Measurements from ENCODE around the gene PLK5.
A peak's percentile ranks its signal among the peaks of the same experiment; 100 is the strongest.

The PLK5 gene

DNA sequence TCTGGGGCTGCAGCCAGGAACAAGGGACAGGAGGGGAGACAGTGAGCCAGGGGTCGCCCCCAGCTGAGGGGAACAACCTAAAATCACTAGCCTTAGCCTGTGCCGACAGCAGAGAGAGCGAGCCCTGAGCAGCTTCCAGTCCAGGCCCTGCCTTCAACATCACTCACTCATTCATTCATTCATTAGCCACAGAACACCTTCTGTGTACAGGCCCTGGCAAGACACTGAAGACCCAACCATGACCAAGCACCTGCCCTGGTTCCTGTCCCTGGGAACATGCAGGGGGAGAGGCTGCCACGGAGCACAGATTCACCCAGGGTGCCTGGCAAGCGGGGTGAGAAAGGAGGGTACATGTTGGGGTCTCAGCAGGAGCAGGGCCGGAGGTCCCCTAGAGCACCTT lies 39.4 kb downstream of the PLK5 start:
- DNase-seq: no peak
- Histone ChIP-seq H3K4me3 (ENCODE audit: low read depth, low read length) (no peak overlapping the region), H3K27ac (no peak overlapping the region), H3K27me3 (replicated peaks) (no peaks in the 10 kb centered on the region), H3K36me3 (replicated peaks) (peaks cover 2% of the 10 kb centered on the region)
- TF ChIP-seq, protein P1, sequence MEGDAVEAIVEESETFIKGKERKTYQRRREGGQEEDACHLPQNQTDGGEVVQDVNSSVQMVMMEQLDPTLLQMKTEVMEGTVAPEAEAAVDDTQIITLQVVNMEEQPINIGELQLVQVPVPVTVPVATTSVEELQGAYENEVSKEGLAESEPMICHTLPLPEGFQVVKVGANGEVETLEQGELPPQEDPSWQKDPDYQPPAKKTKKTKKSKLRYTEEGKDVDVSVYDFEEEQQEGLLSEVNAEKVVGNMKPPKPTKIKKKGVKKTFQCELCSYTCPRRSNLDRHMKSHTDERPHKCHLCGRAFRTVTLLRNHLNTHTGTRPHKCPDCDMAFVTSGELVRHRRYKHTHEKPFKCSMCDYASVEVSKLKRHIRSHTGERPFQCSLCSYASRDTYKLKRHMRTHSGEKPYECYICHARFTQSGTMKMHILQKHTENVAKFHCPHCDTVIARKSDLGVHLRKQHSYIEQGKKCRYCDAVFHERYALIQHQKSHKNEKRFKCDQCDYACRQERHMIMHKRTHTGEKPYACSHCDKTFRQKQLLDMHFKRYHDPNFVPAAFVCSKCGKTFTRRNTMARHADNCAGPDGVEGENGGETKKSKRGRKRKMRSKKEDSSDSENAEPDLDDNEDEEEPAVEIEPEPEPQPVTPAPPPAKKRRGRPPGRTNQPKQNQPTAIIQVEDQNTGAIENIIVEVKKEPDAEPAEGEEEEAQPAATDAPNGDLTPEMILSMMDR (IDR thresholded peaks at IDR 0.05; ENCODE audit: low read depth, low read length, missing control alignments): no peak
- in situ Hi-C loops (cut with HindIII; ENCODE audit: low pct_ligation_motif_present, low sequenced_read_pairs): no loop called here

DNA sequence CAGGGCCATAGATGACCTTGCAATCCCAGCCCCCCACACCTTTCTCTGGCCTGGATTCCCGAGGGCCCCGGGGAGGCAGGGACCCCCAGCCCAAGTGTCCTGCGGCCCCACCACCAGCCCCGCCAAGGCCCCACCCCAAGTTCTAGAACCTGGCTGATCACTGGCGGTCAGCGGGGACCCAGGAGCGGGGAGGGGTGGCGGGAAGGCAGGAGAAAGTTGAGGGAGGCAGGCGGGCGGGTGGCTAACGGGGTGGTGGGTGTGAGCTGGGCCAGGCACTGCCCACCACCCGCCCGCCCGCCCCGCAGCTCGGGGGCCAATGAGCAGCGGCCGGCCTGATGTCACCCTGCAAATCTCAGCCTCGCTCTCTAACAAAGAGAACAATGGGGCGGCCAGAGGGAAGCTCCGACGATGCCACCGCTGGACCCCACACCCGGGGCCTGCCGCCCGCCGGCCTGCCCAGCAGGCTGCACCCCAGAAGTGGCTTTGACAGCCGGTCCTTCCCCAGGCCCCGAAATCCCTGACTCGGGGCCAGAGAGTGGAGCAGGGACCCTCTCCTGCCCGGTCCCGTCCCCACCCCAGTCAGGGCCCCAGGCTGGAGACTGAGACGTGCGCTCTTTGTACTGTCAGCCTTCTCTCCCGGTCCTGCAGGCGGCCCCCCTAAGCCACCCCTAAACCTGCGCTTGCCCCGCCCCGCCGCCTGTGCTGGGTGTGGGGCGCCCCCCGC lies 42.7 kb downstream of the PLK5 start:
- Histone ChIP-seq H3K4me3 (ENCODE audit: low read depth, low read length) (peak overlapping the region; percentile 79), H3K36me3 (replicated peaks) (peaks cover 2% of the 10 kb centered on the region), H3K27ac (peak overlapping the region; percentile 86), H3K27me3 (replicated peaks) (no peaks in the 10 kb centered on the region)
- TF ChIP-seq, protein P1 (IDR thresholded peaks at IDR 0.05; ENCODE audit: low read depth, low read length, missing control alignments): no peak
- peak; percentile 76 for DNase-seq
- in situ Hi-C loops (cut with HindIII; ENCODE audit: low pct_ligation_motif_present, low sequenced_read_pairs): no loop called here

DNA sequence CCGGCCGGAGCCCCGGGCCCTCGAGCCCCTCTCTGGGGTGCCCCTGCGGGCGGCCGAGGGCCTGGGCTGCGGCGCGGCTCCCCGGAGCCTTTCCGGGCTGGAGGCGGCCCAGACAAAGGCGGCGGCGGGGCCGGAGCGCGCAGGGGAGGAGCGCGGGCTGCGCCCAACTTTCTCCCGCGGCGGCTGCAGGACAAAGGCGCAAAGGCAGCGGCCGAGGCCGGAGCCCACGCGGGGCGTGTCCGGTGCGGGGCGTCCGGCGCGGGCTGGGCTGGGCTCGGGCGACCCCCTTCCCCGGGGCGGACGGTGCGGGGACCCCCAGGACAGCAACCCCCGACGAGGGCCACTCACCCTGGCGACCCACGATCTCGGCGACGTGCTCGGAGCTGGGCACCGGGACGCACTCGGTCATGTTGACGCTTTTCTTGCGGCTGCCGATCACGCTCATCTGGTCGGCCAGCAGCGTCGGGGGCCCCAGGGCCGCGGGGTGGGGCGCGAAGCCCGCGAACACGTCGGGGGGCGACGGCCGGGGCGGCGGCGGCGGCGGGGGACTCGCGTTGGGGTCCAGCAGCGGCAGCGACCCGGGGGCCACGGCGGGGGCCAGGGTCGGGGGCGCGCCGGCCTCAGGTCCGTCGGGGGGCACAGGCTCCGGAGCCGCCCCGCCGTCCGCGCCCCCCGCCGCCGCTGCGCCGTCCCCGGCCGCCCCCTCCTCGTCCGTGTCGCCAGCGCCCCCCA lies 43.4 kb downstream of the PLK5 start:
- Histone ChIP-seq H3K36me3 (replicated peaks) (peaks cover 2% of the 10 kb centered on the region), H3K27ac (peak overlapping the region; percentile 86), H3K4me3 (ENCODE audit: low read depth, low read length) (peak overlapping the region; percentile 79), H3K27me3 (replicated peaks) (no peaks in the 10 kb centered on the region)
- peak; percentile 9 for DNase-seq
- TF ChIP-seq, protein P1 (IDR thresholded peaks at IDR 0.05; ENCODE audit: low read depth, low read length, missing control alignments): no peak
- in situ Hi-C loops (cut with HindIII; ENCODE audit: low pct_ligation_motif_present, low sequenced_read_pairs): no loop called here

DNA sequence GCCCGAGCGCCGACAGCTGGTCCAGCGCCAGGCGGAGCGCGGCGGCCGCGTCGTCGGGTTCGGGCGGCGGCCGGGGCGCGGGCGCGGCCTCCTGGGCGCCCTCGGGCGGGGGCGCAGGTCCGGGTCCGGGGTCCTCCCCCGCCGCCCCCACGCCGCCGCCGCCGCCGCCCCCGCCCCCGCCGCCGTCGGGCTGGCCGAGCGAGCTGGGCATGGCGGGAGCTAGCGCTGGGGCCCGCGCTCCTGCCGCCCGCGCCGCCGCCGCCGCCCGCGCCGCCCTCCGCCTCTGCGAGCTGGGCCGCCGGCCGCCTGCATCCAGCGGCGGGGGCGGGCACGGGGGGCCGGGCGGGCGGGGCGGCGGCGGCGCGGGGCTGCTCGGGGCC lies 44.0 kb downstream of the PLK5 start:
- Histone ChIP-seq H3K27ac (no peak overlapping the region), H3K36me3 (replicated peaks) (peaks cover 2% of the 10 kb centered on the region), H3K4me3 (ENCODE audit: low read depth, low read length) (peak overlapping the region; percentile 79), H3K27me3 (replicated peaks) (no peaks in the 10 kb centered on the region)
- TF ChIP-seq, protein P1 (IDR thresholded peaks at IDR 0.05; ENCODE audit: low read depth, low read length, missing control alignments): no peak
- in situ Hi-C loops (cut with HindIII; ENCODE audit: low pct_ligation_motif_present, low sequenced_read_pairs): no loop called here
- DNase-seq: no peak

DNA sequence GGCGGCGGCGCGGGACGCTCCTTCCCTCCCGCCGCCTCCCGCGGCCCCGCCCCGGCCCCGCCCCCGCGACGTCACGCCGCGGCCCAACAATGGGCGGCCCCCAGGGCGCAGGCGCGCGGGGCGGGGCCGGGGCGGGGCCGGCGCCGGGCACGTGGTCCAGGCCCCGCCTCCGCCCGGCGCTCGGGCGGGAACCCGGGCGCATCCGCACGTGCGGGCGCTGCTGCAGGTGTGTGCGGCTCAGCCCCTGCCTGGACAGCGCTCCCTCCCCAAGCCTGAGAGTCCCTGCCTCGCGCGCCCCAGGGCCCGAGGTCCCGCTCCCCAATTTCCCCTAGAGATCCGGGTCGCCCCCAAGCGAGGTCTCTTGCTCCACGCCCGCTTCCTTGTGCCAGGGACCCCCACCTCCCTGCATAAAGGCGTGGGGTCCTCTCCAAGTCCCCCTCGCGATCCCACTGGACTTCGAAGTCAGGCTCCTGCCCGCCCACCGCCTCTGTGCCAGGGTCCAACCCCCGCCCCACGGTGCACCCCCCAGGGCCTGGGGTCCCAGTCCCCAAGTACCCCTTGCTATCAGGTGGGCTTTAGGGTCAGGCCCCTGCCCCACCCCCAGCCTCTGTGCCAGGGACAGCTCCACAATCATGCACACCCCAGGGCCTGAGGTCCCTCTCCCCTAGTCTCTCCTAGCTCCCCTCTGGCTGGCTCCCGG lies 44.6 kb downstream of the PLK5 start, which contains the start of gene MEX3D:
Gene MEX3D, minus strand, starts transcription at position 6 of the 700 bp plus-strand sequence. CDS start 267 bp downstream, outside the sequence.
- peak within 1 kb of the TSS; percentile 79 for H3K4me3 ChIP-seq (ENCODE audit: low read depth, low read length)
- H3K36me3 ChIP-seq (replicated peaks): peaks cover 2% of the 10 kb centered on the region
- in situ Hi-C loops (cut with HindIII; ENCODE audit: low pct_ligation_motif_present, low sequenced_read_pairs): no loop called here
- peak; percentile 9 for DNase-seq
- H3K27me3 ChIP-seq (replicated peaks): no peaks in the 10 kb centered on the region
- H3K27ac ChIP-seq: peak within 1 kb of the TSS; percentile 86
- TF ChIP-seq, protein P1 (IDR thresholded peaks at IDR 0.05; ENCODE audit: low read depth, low read length, missing control alignments): no peak

Data from brain microvascular endothelial cell (primary cell).